NCI-H460 (cell line): ENCODE measurements around the gene MAGI3. TPM values are rescaled to one million over a fixed set of nuclear protein-coding genes. Genes with fewer than 3 reads are reported as not detected.
"Not testable (repeated sequence)": the region's sequence is repeated elsewhere in the genome, so short reads cannot be mapped to it uniquely, and the experiment has no call there.

ENCODE experiments used
- DNase-seq: peaks from one replicate; pipeline ENCODE4 v3.0.0-alpha.2; 2016; ENCODE audit warnings: low read depth; ENCODE audit errors: extremely low read depth
- total RNA-seq: library from RNA; depleted of rRNA; stranded (reverse); fragments of >200 nt; shearing (Covaris generic); gene quantifications from 2 replicates; pipeline ENCODE4 v1.2.3, GENCODE V29; 2014

Gene MAGI3
- total RNA-seq, 1 experiment from 2014 or later: 4.1 TPM

DNA sequence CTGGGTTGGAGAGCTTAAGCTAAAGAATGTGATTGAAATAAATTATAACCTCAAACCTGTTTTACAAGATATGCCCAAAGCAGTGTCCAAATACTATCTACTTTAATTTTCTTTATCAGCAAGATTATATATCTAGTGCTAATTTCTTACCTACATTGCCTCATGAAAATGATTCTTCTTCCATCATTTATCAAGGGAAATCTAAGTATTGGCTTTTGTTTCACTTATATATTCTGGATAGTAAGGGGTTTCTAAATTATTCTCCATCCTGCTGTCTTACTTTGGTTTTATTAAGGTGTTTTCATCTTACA lies 287.8 kb downstream of the MAGI3 start:
- DNase-seq: no peak

DNA sequence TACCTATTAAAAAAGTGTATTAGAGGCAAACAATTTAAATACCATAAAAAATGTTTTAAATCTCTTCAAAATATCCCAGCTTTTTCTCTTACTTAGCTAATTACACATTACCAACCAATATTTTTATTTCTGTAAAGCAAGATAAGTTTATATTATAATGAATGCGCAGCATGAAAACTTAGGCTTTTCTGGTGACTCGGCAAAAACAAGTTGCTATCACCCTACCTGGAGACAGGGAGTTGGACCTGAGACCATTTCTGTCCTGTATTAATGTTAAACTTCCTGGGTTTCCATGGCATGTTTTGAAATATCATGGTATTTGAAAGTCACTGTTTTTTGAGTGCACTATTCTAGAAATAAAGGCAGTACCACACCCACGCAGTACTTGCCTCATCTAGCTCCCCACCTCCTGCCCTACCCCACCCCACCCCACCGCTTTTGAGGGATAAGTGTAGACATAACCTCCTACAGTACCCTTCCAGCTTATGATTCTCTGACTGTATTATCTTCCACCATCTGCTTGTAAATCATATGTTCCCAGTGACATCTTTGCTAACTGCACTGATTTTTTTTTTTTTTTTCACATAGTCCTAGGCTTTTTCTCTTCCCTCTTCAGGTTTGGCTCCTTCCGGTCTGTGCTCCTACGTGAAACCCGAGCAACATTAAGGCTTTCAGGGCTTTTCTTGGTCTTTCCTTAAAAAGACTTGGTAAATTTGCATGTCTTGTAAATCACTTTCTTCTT lies 291.5 kb downstream of the MAGI3 start:
- no peak for DNase-seq

DNA sequence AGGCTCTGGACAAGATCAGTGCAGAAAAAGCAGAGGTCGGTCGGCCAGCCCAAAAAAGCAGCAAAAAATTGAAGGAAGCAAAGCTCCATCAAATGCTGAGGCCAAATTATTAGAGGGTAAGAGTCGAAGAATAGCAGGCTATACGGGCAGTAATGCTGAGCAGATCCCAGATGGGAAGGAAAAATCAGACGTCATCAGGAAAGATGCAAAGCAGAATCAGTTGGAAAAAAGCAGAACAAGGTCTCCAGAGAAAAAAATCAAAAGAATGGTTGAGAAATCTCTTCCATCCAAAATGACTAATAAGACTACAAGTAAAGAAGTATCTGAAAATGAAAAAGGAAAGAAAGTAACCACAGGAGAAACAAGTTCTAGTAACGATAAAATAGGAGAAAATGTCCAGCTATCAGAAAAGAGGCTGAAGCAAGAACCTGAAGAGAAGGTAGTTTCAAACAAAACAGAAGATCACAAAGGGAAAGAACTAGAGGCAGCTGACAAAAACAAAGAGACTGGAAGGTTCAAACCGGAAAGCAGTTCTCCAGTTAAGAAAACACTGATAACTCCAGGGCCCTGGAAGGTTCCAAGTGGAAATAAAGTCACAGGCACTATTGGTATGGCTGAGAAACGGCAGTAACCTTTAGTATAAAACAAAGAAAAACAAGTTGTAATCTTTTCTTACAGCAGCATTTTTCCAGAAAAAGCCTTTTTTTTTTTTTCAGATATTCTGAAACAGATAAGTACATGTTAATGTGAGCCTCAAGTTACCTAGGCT lies 293.3 kb downstream of the MAGI3 start:
- no peak for DNase-seq

DNA sequence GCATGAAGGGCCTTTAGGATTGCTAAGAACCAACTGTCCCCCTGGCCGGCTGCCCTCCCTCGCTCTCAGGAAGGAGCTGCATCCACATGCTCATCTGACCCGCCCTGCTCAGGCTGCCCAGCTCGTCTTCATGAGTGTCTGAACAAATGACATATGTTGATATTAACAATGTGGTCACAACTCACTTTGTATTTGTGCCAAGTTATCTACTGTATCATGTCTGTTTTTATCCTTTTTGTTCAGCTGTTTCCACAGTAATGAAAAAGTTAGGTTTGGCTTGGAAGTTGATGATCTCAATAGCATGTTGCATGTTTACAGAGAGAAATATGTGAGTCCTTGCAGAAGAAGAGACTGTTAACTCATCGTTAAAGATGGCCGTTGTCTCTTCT lies 293.8 kb downstream of the MAGI3 start:
- no peak for DNase-seq

DNA sequence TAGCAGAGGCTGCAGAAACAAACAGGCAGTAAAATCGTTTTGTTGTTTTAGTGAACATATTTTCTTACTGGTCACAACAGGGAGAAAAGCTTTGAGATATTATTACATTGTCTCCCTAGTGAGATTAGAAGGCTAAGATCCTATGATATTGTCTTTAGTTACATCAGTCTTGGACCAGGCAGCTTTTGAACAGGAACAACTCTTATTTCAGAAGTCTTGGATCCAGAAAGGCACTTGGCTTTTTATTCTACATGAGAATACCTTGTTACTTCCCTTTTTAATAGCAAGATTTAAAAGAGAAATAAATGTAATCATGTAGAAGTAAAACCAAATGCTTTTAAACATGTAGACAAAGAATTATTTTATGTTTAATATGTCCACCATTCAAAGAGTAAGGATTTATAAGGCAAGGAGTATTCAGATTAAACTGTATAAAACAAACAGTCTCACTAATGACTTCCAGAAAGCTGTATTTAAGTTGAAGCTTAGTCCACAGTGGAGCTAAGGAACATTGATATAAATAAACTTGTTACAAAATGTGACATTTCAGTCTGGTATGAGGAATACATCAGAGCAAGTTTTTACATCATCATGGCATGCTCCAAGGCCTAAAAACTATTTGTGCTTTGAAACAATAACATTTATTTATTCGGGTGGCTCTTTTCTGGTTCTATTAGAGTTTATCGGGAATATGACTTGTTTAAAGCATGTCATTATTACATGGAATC lies 296.7 kb downstream of the MAGI3 start:
- DNase-seq: no peak

DNA sequence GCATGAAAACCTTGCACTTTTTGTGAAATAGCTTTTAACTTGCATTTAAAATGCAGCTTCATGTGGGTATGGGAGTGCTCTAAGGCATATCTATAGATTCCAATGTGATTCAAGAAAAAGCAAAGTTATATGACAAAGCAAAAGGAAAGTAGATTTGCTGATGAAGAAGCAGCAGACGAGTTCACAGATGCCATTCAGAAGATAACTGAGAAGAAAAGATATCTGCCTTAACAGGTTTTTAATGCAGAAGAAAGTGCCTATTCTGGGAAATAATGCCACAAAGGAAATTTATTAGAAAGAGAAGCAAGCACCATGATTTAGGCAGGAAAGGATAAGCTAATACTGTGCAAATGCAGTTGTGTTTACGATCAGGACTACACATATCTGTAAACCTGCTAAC lies 300.9 kb downstream of the MAGI3 start:
- DNase-seq: no peak

DNA sequence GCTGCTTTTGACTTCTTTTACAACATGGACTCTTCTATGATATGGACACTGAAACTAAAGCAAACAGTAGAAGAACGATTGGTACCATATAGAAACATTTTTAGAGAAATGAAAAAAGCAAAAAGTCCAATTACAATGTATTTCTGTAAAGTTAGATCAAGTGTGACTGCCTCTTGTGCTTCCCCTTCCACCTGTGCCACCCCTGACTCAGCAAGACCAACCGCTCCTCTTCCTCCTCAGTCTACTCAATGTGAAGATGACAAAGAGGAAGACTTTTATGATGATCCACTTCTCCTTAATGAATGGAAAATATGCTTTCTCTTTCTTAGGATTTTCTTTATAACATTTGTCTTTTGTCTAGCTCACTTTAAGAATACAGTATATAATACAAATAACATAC lies 302.0 kb downstream of the MAGI3 start:
- no peak for DNase-seq

DNA sequence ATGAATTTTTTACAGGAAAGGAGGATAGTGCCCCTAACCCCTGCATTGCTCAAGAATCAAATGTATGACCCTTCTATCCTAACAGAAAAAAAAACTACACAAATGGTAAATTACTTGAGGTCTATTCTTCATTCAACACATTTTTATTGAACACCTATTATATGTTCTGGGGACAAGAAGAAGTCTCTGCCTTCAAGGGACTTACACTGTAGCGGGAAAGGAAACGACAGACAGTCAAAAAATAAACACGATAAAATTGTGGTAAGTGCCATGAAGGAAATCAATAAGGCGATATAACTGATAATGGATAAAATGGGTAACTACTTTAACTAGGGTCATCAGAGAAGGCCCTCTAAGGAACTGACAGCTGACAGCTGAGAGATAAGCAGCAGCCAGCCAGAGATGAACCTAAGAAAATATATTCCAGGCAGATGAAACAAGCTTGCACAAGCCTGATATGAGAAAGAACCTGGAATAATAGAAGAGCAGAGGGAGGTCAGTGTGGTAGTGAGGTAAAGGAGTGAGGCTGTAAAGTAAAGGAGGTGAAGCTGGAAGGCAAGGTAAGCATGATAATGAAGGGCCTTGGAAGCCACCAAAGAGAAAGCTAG lies 302.6 kb downstream of the MAGI3 start:
- no peak for DNase-seq

DNA sequence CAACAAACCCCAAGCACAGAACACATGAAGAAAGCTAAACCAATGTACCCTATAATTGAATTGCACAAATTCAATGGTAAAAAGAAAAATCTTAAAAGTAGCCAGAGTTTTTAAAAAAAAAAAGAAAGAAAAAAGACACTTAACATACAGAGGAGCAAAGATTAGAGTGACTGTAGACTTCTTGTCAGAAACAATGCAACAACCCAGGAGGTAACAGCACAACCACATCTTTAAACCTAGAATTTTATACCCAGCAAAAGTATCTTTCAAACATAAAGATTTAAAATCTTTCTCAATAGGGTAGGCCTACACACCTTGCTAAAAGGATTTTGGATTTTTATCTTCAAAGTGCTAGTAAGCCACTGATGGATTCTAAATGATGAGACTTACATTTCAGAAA lies 304.6 kb downstream of the MAGI3 start:
- DNase-seq: no peak

DNA sequence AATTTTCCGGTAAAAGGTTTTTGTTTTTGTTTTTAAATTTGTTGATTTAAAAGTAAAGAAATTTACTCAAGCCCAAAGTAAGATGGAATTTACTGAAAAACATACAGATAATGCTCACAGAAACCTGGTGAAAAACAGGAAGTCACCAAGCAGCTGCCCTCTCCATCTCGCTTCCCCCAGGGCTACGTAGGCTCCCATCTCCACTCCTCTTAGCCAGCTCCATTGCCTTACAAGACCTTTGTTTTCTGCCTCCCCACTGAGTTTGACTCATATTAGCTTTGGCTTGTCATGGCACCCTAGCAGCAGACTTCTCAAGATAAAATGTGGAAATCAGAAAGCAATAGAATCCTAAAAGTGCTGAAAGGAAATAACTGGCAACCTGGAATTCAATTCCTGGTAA lies 311.1 kb downstream of the MAGI3 start:
- no peak for DNase-seq

DNA sequence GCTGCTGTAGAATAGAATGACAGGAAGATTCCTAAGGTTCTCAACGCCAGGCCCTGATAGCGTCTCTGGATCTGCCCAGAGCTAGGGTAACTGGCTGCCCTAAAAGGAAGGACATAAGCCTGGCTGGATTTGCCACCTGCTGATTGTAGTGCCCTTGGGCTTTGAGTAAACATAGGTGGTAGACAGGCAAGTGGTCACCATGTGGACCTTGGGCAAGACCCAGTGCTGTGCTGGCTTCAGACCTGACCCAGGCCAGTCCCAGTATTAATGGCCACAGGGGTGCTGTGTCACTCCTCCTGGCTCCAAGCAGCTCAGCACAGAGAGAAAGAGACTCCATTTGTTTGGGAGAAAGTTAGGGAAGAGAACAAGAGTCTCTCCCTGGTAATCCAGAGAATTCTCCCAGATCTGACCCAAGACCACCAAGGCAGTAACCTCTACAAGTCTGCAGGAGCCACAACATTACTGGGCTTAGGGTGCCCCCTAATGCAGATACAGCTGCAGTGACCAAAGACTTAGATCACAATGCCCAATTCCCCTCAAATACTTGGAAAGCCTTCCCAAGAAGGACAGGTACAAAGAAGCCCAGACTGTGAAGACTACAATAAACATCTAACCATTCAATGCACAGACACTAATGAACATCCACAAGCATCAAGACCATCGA lies 324.4 kb downstream of the MAGI3 start:
- DNase-seq: no peak

DNA sequence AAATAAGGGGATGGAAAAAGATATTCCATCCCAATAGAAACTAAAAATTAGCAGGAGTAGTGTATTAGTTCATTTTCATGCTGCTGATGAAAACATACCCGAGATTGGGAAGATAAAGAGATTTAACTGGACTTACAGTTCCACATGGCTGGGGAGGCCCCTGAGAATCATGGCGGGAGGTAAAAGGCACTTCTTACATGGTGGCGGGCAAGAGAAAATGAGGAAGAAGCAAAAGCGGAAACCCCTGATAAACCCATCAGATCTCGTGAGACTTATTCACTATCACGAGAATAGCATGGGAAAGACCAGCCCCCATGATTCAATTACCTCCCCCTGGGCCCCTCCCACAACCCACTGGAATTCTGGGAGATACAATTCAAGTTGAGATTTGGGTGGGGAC lies 327.2 kb downstream of the MAGI3 start:
- DNase-seq: not testable (repeated sequence)

DNA sequence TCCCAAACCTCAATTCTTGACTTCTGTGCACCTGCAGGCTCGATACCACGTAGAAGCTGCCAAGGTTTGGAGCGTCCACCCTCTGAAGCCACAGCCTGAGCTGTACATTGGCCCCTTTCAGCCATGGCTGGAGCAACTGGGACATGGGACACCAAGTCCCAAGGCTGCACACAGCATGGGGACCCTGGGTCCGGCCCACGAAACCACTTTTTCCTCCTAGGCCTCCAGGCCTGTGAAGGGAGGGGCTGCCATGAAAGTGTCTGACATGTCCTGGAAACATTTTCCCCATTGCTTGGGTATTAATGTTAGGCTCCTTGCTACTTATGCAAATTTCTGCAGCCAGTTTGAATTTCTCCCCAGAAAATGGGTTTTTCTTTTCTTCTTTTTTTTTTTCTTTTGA lies 328.3 kb downstream of the MAGI3 start:
- not testable (repeated sequence) for DNase-seq

DNA sequence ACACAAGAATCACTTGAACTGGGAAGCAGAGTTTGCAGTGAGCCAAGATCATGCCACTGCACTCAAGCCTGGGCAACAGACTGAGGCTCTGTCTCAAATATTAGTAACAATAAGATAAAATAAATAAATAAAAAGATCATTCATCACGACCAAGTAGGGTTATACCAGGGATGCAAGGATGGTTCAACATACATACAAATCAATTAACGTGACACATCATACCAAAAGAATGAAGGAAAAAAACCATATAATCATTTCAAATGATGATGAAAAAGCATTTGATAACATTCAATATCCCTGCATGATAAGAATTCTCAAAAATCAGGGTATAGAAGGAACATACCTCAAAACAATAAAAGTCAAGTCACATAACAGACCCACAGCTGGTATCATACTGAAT lies 330.7 kb downstream of the MAGI3 start:
- DNase-seq: no peak

DNA sequence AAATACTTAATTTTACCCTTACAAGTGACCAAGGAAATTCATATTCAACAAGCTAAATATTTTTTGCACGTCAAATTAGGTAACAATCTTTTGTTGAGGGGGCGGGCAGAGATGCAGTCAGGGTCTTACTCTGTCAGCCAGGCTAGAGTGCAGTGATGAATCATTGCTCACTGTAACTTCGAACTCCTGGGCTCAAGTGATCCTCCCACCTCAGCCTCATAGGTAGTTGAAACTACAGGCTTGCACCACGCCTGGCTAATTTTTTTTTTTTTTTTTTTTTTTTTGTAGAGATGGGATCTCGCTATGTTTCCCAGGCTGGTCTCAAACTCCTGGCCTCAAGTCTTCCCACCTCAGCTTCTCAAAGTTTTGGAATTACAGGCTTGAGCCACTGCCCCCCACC lies 342.5 kb downstream of the MAGI3 start:
- no peak for DNase-seq

DNA sequence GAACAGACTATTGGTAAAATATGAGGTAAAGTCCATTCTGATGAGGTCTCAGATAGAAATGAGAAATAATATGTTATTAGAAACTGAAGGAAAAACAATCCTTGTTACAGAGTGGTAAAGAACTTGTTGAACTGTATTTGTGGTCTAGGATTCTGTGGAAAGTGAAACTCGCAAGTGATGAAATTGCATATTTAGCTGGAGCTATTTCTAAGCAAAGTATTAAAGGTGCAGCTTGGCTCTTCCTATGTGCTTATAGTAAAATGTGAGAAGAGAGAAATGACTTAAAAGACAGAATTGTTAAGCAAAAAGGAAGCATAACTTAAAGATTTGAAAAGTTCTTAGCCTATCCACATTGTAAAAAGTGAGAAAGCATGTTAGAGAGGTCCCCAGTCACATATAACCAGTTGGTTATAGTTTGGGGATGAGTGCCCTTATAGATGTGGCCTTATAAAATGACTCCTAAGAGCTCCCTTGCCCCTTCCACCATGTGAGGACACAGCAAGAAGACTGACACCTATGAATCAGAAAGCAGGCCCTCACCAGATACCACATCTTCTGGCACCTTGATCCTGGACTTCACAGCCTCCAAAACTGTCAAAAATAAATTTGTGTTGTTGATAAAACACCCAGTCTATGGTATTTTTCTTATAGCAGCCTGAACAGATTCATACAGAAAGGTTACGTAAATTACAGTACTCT lies 344.2 kb downstream of the MAGI3 start:
- DNase-seq: no peak
